GM21360 (cell line): ENCODE results near the gene ZC3H7B.
A peak's percentile ranks its signal among the peaks of the same experiment; 100 is the strongest.
"Not testable (repeated sequence)": the region's sequence is repeated elsewhere in the genome, so short reads cannot be mapped to it uniquely, and the experiment has no call there.

Experiments
- ATAC-seq: cut with Tn5 transposase; IDR thresholded peaks from one replicate; pipeline ENCODE4 v1.9.1; 2021; ENCODE audit warnings: mild to moderate bottlenecking, moderate library complexity; ENCODE audit not compliant: unreplicated experiment

Gene ZC3H7B, protein sequence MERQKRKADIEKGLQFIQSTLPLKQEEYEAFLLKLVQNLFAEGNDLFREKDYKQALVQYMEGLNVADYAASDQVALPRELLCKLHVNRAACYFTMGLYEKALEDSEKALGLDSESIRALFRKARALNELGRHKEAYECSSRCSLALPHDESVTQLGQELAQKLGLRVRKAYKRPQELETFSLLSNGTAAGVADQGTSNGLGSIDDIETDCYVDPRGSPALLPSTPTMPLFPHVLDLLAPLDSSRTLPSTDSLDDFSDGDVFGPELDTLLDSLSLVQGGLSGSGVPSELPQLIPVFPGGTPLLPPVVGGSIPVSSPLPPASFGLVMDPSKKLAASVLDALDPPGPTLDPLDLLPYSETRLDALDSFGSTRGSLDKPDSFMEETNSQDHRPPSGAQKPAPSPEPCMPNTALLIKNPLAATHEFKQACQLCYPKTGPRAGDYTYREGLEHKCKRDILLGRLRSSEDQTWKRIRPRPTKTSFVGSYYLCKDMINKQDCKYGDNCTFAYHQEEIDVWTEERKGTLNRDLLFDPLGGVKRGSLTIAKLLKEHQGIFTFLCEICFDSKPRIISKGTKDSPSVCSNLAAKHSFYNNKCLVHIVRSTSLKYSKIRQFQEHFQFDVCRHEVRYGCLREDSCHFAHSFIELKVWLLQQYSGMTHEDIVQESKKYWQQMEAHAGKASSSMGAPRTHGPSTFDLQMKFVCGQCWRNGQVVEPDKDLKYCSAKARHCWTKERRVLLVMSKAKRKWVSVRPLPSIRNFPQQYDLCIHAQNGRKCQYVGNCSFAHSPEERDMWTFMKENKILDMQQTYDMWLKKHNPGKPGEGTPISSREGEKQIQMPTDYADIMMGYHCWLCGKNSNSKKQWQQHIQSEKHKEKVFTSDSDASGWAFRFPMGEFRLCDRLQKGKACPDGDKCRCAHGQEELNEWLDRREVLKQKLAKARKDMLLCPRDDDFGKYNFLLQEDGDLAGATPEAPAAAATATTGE

DNA sequence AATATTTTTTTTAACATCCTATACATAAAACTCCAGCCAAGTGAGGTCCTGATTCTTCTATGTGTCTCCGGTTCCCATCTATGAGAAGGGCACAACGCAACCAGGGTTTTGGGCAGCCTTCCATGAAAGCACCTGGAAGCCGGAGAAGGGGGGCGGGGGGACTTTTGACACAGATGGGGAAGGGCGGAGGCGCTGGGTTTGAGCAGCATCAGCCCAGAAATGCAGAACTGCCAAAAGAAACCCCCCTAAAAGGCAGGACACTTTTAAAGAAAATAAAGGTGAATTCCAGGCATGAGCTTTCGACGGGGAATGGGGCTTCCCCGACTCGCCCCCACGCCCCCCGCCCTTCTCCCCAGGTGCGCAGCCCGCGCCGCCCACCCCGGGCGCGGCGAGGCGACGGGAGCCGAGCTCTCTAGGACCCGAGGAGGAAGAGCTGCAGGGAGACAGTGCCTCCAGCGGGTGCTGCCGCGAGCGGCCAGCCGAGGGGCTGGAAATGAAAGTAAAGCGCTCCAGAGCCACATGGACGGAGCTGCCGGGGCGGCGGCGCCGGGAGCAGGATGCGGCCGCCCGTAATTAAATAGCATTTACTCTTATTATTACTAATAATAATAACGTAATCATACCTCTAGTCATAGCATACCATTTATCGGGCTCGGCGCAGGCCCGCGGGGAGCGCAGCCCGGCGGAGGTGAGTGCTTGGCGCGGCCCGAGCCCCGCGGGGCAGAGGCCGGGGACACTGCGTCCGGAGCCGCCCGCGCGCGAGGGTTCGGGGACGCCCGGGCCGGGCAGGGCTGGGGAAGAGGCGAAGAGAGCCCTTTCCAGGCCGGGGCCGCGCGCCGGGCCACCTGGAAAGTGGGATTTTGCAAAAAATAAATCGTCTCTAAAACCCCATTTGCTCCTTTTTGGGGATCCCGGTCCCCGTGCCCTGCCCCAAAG is at the start of gene ZC3H7B:
TSS of gene ZC3H7B (plus strand) at position 441 of the 936 bp plus-strand sequence. CDS start 19,136 bp downstream, outside the sequence.
- ATAC-seq: peak; percentile 80

DNA sequence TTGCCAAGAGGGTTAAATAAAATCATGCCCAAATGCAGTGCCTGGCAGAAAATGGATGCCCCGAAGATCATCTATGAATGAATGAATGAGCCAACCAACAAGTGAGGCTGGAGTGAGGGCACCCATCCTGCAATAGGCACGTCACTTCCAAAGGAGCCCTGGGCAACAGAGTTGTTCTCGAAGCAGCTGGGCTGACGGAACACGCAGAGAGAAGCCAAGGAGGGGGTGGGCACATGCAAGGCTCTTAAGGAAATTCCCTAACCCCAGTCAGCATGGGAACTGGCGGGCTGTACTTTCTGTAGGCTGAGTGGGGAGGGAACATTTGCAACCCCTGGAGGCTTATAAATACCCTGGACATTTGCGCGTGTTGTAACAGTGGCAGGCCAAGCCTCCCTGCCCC is 49.0 kb upstream of the ZC3H7B start:
- no peak for ATAC-seq

DNA sequence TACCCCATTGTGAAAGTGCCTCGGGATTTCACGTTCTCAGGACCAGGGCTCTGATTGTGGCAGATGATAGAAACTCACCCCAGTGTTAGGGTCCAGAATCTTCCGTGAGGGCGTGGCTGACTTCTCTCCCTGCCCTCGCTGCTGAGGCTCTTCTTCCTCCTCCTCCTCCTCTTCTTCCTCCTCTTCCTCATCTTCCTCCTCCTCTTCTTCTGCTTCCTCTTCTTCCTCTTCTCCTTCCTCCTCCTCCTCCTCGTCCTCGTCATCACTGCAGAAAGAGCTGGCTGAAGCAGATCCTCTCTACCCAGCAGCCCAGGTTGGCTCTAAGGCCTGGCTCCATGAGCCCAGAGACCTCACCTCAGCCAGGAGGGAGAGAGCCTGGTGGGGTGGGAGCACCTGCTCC is 47.1 kb upstream of the ZC3H7B start:
- ATAC-seq: no peak

DNA sequence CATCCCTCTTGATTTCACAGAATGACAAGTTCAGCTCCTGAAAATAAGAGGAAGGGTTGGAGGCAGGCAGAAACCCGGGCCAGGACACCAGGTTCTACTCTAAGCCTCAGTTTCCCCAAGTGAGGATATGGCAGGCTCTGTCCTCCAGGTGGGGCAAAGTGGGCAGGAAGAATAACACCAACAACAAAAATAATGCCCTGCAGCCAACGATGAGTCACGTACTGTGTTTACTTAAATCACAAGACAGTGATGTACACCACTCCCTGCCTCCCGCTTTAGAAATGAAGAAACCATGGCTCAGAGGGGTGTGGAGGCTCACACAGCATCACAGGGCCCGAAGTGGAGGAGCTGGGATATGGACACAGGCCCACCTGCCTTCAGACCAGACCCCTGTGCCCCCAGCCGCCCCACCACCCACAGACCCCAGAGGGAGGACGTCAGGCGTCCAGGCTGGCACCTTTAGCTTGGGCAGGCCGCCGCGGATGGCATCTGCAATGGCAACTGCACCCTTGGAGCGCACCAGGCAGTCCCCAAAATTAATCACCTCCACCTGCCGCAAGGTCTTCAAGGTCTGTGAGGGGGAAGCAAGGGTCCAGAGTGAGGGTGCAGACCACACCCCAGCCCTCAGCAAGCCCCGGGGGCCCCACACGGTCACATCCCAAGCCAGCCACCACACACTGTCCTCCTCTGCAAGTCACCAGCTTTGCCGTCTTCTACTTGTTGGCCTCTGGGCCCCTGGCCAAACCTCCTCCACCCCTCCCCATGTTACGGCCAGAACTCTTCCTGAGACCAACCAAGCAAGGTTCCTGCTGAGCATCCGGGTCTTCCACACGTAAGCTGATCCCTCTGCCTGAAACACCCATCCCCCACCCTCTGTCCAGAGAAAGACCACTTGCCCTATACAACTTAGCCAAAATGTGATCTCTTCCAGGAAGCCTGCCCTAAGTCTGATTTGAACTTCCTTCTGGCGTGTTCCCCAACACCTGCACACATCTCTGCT is 44.8 kb upstream of the ZC3H7B start:
- no peak for ATAC-seq

DNA sequence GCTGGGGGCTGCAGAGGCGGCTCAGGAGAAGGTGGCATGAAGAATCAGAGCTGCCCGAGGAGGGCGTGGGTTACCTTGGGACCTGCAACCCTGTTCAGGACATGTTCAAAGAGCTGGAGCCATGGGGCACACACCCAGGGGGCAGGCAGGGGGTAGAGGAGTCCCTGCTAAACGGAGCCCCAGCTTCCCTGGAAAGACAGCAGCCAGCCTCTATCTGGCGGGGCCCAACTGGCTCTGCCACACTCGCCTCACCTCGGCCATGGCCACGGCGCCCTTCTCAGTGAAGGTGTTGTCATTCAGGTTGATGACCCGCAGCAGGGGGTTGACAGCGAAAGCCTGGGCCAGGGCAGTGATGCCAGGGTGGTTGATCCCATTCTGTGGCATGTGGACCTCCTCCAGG is 43.6 kb upstream of the ZC3H7B start:
- ATAC-seq: no peak

DNA sequence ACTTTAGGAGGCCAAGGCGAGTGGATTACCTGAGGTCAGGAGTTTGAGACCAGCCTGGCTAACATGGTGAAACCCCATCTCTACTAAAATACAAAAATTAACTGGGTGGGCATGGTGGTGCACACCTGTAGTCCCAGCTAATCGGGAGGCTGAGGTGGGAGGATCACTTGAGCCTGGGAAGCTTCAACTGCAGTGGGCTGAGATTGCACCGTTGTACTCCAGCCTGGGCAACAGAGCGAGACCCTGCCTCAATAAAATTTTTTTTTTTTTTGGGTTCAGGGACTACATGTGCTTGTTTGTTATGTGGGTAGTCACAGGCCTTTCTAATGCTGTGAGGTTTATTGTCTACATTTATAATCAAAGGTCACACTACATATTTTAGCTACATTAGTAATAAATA is 41.6 kb upstream of the ZC3H7B start:
- not testable (repeated sequence) for ATAC-seq

DNA sequence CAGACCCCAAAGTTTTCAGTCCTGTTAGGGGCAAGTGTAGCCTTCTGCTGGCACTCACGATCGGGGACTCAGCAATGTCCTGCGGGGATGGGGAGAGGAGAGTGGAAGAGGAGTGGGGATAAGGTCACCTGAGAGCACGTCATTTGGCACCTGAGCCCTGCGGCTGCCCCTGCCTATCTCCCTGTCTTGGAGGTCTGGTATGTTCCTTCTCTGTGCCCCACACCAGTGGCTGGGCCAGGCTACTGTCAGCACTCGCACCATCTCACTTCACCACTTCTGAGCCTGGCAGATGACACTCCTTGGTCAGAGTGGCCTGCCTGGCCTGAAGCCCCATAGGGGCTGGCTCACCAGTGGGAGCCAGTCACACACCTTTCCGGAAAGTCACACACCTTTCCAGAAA is 40.5 kb upstream of the ZC3H7B start:
- ATAC-seq: no peak

DNA sequence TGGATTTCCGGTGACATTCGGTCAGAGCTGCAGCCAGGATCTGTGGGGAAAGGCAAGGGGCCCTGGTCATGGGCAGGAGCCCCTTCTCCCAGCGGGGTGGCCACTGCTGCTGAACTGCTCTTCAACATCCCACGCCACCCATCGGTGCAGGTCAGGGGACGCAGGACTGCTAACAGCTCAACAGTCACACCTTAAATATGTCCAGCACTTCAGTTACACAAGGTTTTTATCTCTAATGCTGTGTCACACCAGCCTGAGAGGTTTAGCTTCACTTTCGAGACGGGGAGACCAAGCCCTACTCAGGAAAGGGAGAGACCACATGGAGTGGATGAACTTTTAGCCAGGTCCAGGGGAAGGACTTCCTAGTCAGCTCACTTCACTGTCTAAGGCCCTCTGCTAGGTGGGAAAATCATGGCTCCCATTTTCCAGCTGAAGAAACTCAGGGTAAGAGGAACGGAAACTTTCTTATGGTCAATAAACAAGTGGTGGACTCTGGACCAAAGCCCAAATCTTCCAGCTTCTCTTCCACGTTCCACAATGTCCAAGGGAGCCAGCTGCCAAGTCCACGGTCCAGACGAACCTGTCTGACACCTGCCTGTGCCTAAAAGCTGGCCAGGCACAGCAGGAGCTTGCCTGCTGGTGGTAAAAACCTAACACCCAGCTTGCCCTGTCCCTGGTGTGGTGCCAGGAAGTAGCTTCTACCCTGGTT is 39.6 kb upstream of the ZC3H7B start:
- no peak for ATAC-seq

DNA sequence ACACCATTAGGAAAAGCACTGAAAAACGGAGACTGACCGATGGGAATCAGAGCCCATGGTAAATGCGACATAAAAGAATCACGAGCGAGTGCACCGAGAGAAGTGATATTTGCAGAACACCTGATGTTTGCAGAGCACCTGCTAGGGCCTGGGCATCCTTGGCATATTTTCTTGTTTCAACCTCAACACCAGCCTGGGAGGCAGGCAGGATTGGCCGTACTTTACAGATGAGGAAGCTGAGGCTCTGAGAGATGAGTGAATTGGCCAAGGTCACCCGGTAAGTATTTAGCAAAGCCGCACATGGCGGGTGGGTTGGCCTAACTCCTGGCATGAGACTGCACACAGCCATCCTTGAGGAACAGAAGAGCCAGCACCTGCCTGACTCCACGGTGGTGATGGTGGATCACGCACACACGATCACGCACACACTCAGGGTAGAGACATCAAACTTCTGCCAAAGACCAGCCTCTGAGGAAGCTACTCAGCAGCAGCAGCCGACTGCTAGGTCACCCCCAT is 39.0 kb upstream of the ZC3H7B start:
- no peak for ATAC-seq

DNA sequence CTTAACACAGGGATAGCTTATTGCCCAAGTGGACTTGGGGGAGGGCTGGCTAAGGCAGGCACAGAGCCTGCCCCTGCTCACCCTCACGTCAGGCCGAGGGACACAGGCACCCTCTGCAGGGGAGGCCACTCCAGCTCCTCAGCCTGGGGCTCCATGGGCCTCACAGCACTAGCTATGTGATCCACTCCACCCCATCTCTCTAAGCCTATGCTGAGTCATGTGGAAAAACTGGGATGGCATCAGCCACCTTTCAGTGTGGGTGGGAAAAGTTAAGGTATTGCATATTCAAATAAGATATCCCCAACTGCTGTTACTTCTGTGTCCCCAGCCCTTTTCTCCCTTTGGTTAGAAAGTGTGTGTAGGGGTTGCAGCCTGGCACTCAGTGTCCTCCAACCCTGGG is 37.6 kb upstream of the ZC3H7B start:
- ATAC-seq: no peak

DNA sequence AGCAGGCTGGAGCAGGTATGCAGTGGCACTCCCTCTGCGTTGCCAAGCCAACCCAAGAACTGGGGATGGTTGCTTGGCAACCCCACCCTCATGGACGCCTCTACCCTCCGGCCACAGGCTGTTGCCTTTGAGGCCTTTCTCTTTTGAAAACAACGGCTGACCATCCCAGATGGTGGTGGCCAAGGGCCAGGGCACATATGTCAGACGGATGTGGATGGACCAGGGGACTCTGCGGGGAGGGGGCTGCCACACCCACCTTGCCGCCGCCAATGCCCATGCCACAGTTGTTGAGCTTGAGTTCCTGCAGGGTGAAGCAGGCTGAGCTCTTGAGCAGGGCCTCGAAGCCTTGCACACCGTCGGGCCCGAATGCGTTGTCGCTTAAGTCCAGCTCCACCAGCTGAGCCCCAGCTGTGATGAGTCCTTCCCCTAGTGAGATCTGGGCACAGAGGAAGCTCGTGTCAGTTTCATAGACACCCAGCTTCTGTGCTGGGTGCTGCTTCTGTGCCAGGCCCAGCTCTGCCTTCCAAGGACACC is 36.9 kb upstream of the ZC3H7B start:
- ATAC-seq: no peak

DNA sequence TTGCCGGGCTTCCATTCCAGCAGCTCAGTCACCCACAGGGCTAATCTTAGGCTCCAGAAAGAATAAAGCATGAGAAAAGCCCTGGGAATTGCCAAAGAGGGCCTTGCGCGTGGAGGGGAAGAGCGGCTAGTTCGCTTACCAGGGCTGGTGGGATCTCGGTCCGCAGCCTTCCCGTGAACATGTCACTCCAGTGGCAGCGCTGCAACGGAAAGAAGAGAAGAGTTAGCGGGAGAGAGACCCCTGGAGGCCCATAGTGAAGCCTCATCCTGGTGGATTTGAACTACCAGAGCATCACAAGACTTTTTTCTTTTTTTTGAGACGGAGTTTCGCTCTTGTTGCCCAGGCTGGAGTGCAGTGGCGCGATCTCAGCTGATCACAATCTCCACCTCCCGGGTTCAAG is 33.4 kb upstream of the ZC3H7B start:
- ATAC-seq: no peak

DNA sequence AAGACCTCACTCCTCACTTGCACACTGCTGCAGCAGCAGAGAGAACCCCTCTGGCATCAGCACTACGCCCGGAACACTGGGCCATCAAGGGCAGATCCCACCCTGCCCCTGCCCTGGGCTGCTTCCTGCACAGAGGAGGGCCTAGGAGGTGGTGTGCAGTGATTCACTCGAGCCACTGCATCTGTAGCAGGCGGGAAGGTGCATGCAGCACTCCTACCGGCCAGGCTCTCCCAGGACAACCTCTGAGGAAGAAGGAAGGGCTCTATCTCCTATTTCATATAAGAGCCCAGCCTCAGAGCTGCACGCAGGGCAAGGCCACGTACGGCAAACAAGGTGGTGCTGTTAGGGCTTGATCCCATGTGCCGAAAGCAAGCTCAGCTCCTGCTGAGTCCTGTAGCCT is 29.5 kb upstream of the ZC3H7B start:
- no peak for ATAC-seq

DNA sequence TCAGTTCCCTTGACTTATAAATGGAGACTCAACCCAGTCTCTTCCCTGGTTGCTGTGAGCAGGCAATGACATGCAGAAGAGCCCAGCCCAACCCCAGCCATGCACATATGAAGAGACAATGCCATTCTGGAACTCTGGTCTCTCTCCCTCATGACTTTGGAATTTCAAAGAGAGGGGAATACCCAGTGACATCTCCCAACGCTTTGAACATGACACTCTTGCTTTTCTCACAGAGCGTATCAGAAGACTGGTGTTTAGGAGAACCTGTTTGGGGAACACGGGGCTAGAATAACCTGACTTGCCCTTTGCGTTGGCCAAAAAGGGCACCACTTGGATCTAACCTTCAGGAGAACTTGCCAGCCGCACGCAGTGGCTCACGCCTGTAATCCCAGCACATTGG is 28.2 kb upstream of the ZC3H7B start:
- no peak for ATAC-seq

DNA sequence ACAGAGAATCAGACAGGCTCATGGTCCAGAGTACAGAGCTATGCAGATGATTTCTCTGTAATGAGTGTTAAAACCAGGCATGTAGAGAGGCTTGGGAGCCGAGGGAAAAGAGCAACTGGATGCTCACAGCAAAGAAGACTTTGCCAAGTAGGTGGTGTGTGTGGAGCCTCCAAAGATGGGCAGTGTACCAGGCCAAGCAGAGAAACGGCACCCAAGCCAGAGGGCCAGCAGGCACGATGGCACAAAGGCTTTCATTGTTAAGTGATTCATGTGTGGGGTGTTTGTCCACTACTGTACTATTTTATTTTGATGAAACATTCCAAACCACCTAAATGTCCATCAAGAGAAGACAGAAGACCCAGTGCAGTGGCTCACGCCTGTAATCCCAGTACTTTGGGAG is 26.5 kb upstream of the ZC3H7B start:
- ATAC-seq: no peak

DNA sequence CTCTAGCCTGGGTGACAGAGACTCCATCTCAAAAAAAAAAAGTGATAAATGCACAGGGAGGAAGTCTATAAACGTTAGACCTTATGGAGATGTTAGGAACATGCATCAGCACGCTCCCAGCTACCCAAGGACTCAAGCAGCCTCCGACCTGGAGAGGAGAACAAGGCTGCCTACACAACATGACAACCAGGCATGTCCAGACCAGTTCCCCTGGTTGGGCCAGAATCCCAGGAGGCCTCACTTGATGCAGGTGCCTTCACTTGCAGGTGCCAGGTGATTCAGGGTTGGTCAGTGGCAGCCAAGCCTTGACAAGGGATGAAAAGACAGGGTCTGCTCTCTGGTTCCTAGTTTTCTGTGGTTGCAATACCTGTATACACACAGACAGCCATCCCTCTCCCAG is 21.3 kb upstream of the ZC3H7B start:
- no peak for ATAC-seq

DNA sequence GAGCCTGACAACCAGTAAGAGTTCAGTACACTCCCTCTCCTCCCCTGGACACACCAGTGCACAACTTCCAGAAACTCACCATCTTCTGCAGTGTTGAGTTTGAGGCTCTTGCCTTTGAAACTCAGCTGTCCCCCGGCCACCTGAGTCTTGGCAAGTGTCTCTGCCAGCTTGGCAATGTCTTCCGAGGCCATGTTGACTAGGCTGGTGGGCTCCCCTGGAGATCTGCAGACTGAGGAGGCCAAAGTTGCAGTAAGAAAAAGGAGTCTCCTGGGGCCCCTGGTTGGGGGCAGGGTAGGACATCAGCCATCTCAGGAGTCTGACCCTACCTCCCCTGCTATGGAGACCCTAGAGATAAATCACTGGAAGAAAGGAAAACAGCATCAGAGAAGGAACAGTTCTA is 20.5 kb upstream of the ZC3H7B start:
- ATAC-seq: no peak

DNA sequence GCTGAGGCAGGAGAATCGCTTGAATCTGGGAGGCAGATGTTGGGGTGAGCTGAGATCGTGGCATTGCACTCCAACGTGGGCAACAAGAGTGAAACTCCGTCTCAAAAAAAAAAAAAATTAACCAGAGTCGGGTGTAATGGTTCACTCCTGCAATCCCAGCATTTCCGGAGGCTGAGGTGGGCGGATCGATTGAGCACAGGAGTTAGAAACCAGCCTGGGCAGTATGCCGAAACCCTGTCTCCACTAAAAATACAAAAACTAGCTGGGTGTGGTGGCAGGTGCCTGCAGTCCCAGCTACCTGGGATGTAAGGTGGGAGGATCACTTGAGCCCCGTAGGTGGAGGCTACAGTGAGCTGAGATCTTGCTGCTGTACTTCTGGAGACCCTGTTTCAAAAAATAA is 16.9 kb upstream of the ZC3H7B start:
- ATAC-seq: no peak

DNA sequence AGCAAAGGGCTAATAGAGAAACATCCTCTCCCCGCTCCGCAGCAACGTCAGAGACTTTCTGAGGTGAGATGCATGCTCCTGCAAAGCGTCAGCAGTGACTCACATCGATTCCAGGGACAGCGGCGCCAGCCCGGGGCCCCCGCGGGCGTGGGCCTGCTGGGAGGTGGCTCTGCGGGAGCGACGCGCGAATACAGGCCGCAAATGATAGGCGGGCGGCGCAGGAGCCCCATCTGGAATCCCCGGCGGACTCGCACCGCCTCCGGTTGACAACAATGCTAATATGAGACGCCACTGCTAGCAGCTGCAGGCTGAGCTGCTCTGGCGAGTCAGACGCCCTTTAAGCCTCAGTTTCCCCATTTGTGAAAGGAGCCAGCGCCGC is 15.9 kb upstream of the ZC3H7B start:
- ATAC-seq: peak; percentile 13
